22Rv1 (cell line): ENCODE measurements around the gene UGT2A1.

Experiments used
- H3K27ac ChIP-seq: fragments of 450-650 bp; 2 replicates; pipeline ENCODE4 v1.5.1; 2017
- ZFX ChIP-seq: fragments of 450-650 bp; IDR thresholded peaks from 2 replicates; pipeline ENCODE4 v1.6.1; 2017; ENCODE audit warnings: antibody characterized with exemption, borderline replicate concordance
- TF ChIP-seq, protein P1 (sequence below): fragments of 450-650 bp; IDR thresholded peaks from 2 replicates; pipeline ENCODE4 v1.5.1; 2017; ENCODE audit warnings: mild to moderate bottlenecking

The UGT2A1 gene

DNA sequence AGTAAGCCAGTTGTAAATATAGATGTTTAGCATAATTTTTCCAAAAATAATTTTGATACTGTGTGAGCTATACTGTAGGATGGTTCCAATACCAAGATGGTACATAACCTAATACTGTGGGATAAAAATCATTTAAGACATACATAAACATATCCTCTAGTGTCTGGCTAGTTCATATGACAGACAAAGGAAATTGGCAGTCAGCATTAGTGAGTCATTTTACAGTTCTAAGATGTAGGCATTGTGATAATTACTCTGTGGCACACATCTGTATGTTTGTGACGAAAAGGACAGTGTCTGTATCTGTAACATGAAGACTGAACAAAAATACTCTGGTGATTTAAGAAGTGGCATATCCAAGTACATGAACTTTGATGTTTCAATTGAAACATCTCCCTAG is 63.2 kb downstream of the UGT2A1 start:
- TF ChIP-seq, protein P1, sequence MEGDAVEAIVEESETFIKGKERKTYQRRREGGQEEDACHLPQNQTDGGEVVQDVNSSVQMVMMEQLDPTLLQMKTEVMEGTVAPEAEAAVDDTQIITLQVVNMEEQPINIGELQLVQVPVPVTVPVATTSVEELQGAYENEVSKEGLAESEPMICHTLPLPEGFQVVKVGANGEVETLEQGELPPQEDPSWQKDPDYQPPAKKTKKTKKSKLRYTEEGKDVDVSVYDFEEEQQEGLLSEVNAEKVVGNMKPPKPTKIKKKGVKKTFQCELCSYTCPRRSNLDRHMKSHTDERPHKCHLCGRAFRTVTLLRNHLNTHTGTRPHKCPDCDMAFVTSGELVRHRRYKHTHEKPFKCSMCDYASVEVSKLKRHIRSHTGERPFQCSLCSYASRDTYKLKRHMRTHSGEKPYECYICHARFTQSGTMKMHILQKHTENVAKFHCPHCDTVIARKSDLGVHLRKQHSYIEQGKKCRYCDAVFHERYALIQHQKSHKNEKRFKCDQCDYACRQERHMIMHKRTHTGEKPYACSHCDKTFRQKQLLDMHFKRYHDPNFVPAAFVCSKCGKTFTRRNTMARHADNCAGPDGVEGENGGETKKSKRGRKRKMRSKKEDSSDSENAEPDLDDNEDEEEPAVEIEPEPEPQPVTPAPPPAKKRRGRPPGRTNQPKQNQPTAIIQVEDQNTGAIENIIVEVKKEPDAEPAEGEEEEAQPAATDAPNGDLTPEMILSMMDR, result no peak
- no peak for TF ChIP-seq ZFX
- H3K27ac ChIP-seq, result no peak overlapping the region

DNA sequence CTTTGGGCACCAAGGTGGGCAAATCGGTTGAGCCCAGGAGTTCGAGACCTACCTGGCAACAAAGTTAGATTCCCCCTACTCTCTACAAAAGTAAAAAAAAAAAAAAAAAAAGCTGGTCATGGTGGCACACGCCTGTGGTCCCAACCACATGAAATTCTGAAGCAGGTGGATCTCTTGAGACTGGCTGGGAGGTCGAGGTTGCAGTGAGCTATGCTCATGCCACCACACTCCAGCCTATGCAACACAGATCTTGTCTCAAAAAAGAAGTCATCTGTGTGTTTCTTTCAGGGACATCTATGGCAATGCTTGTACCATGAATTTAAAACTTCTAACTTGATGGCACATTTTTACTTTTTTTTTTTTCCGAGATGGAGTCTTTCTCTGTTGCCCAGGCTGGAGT is 68.9 kb downstream of the UGT2A1 start:
- TF ChIP-seq, protein P1, result no peak
- no peak for TF ChIP-seq ZFX
- no peak overlapping the region for H3K27ac ChIP-seq

DNA sequence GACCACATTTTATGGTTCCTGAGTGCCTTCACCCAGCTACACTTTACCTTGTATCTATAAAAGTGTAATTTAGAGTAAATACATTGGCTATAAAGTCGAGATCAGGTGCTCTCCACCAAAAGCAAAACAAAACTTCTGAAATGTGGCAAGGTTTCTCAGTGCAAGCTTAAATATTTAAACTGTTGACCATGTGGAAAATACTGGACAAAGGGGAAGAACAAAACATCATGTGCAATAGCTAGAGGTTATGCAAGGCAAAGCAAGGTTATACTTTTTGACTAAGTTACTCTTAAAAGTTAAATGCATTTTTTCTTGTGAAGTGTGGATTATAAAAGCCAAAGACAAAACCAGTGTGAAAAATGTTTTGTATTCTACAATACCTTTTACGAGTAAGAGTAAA is 69.5 kb downstream of the UGT2A1 start:
- TF ChIP-seq ZFX, result no peak
- TF ChIP-seq, protein P1, result no peak
- no peak overlapping the region for H3K27ac ChIP-seq

DNA sequence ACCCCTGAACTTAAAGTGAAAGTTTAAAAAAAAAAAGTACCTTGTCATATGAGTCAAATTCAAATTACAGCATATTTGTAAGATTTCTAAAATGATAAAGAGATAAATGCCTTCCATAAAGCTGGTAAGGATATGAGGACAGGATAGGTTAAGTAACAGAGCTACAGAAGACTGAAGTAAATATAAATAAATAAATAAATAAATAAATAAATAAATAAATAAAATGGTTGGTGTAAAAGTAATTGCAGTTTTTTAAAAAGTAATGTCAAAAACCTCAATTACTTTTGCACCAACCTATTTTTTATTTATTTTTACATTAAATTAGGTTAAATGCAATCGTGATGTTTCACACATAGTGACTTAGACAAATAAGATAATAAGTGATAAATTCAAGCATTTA is 75.8 kb downstream of the UGT2A1 start:
- H3K27ac ChIP-seq, result no peak overlapping the region
- no peak for TF ChIP-seq ZFX
- TF ChIP-seq, protein P1, result no peak

DNA sequence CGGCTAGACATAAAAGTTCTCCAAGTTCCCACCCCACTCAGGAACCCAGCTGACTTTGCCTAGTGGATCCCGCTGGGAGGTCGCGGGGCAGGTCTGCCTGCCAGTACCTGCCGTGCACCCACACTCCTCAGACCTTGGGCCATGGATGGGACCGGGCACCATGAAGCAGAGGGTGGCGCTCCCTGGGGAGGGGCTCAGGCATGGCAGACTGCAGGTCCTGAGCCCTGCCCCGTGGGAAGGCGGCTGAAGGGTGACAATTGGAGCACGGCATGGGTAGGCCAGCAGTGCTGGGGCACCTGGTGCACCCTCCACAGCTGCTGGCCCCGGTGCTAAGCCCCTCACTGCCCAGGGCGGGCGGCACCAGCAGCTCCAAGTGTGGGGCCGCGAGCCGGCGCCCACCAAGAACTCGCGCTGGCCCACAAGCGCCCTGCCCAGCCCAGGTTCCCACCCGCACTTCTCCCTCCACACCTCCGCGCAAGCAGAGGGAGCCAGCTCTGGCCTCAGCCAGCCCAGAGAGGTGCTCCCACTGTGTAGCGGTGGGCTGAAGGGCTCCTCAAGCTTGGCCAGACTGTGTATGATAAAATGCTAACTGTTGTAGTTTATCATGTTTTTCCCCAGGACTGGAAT is 76.7 kb downstream of the UGT2A1 start:
- no peak overlapping the region for H3K27ac ChIP-seq
- TF ChIP-seq, protein P1, result no peak
- TF ChIP-seq ZFX, result no peak

DNA sequence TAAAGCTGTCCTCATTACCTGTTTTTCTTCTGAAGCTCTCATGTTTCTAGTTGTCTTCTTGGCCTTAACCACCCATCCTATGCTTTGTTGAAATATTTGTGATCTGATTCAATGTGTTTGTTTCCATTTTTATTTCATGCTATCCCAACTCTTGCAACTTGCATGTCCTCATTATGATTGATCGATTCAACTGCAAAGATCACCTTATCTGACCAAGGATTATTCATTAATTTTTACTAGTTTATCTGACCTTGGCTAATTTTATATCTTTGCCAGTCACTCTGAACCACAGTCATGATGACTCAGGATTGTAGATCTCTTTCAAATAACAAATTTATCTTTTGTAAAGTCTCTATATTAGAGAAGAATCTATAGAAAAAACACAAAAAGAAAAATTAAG is 84.3 kb downstream of the UGT2A1 start:
- TF ChIP-seq, protein P1, result no peak
- no peak for TF ChIP-seq ZFX

DNA sequence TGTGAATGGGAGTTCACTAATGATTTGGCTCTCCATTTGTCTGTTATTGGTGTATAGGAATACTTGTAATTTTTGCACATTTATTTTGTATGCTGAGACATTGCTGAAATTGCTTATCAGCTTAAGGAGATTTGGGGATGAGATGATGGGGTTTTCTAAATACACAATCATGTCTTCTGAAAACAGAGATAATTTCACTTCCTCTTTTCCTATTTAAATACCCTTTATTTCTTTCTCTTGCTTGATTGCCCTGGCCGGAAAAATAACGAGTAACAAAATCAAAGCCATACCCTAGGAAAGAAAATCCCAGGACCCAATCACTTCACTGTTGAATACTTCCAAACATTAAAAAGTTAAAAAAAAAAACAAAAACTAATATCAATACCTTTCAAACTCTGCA is 89.6 kb downstream of the UGT2A1 start:
- TF ChIP-seq, protein P1, result no peak
- no peak for TF ChIP-seq ZFX
- no peak overlapping the region for H3K27ac ChIP-seq

More for the DNA sequence above, 84.3 kb downstream of the UGT2A1 start:
- H3K27ac ChIP-seq, result no peak overlapping the region
